Retina (tissue), 1 donor: ENCODE measurements around the gene NFAT5.
"Not testable (repeated sequence)": the region's sequence is repeated elsewhere in the genome, so short reads cannot be mapped to it uniquely, and the experiment has no call there.

Experiments used
- DNase-seq: peaks from one replicate; pipeline ENCODE4 v3.0.0-alpha.2; 2016

NFAT5 gene

DNA sequence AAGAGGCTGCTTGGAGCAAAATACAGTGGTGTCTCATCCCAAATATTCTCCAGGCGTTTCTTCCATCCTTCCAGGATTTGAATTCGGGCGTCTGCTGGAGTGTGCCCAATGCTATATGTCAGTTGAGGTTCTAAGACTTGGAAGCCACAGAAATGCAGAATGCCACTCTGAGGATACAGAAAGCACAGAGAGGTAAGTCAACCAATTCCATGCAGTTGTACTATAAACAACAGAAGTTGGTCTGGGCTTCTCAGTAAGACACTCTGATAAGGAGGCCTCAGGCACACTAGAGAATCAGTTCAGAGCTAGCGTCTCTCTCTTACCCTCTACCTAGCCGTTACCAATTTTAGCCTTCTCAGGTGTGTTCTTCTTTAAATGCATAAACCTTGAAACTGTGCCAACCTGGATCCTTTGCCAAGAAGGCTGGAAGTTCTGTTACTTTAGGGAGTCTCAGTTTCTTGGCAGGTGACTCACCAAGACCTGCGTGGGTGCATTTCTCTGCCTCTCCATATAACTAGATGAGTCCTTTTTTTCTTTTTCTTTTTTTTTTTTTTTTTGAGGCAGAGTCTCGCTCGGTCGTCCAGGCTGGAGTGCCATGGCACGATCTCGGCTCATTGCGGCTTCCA is 145.5 kb downstream of the NFAT5 start:
- no peak for DNase-seq

DNA sequence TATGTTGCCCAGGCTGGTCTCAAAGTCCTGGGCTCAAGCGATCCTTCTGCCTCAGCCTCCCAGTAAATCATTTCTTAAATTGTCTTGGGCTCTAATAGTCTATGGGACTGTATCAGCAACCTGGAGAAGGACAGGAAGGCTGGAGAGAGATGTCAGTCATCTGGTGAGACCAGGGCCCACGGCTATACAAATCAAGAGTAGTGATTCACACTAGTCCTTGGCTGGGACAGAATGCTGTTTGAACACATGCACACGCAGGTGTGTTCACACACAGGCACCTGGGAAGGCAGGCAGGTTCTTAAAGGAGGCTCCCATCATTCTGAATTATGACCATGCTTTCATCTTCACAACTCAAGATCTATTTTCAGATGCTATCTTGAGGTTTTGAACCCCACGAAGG is 146.5 kb downstream of the NFAT5 start:
- no peak for DNase-seq

DNA sequence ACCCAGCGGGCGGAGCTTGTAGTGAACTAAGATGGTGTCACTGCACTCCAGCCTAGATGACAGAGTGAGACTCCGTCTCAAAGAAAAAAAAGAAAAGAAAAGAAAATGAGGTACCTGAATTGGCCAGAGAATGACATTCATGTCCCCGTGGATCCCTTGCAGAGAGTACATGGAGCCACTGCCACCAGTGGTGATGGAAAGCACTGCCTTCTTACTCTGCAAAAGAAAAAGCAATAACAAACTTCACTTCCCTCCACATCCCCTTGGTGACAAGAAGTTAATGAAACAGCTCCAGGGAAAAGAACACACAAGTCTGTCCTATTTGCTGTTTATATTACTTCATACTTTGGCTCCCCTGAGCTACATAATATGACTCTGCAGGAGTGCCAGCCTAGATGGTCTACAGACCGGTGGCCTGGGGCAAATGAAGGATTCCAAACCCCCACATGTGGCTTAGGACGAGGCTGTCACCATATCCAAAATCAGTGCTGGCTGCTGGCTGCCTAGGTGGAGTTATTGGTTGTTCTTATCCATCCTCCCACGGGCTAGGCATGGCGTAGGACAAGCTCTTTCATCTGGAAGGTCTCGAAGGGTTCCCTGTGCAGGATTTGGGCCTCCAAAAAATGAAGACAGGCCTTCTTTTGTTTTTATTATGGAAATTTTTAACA is 147.3 kb downstream of the NFAT5 start:
- no peak for DNase-seq

DNA sequence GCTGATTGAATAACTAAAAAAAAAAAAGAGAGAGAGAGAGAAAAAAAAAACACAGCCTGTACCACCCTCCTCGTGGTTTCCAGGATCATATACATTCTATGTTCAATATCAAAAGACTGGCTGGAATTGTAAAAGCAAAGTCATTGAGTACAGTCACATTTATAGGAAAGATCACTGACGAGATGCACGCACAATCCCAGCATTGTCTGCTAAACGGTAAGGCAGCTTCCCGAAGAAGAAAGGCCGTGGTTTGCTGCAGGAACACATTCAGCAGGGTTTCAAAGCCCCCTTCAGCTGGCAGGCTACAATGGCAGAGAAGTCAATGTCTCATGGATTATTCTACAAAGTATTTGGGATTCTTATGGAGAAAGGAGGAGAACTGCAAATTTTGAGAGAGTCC is 151.3 kb downstream of the NFAT5 start:
- DNase-seq, result no peak

DNA sequence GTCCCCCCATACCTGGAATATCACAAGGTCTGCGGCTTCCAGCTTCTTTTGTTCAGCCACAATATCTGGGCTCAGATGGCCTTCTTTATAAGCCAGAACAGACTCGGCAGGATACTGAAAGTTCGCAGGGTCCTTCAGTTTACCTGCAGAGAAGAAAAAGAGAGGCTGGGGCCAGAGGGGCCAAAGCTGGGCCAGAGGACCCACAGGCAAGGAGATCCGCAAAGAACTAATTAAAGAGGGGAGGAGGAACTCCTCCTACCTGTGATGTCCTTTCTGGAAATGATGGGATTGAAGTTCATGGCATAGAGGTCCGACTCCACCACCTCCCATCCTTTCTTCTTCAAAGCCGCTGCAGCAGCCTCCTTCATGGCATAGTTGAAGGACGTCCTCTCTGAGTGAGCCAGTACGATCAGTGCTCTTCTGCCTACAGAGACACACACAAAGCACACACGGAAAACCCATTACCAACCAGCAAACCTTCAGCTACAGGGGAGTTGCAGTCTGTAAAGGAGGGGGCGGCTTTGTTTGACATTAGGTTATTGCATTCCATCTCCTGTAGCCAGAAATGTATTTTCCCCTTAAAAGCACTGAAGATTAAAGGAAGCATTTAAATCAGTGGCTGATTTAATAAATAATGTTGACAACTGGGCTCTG is 152.5 kb downstream of the NFAT5 start:
- no peak for DNase-seq

DNA sequence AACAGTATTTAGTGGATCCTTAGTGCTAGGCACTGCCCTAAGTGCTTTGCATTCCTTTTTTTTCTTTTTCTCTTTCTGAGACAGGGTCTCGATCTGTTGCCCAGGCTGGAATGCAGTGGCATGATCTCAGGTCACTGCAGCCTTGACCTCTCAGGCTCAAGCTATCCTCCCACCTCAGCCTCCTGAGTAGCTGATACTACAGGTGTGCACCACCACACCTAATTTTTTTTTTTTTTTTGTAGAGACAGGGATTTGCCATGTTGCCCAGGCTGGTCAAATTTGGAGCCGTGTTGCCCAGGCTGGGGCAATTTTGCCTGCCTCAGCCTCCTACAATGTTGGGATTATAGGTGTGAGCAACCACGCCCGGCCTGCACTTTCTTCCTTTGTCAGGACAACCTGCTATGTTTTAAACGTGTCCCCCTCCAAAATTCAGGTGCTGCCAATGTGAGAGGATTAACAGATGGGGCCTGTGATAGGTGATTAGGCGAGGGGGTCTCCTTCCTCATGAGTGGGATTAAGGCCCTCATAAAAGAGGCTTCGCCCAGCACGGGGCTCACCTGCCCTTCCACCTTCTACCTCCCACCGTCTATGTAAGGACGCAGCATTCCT is 155.2 kb downstream of the NFAT5 start:
- DNase-seq, result no peak

DNA sequence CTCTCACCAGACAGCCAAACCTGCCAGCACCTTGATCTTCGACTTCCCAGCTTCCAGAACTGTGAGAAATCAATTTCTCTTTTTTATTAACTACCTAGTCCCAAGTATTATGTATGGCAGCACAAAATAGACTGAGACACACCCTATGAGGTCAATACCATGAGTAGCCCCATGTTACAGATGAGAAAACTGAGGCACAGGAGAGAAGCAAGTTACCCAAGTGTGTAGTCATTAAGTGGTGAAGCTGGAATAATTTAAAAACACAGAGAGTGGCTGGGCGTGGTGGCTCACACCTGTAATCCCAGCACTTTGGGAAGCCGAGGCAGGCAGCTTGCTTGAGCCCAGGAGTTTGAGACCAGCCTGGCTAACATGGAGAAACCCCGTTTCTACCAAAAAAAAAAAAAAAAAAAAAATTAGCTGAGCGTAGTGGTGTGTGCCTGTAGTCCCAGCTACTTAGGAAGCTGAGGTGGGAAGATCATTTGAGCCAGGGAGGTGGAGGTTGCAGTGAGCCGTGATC is 155.7 kb downstream of the NFAT5 start:
- DNase-seq, result no peak

DNA sequence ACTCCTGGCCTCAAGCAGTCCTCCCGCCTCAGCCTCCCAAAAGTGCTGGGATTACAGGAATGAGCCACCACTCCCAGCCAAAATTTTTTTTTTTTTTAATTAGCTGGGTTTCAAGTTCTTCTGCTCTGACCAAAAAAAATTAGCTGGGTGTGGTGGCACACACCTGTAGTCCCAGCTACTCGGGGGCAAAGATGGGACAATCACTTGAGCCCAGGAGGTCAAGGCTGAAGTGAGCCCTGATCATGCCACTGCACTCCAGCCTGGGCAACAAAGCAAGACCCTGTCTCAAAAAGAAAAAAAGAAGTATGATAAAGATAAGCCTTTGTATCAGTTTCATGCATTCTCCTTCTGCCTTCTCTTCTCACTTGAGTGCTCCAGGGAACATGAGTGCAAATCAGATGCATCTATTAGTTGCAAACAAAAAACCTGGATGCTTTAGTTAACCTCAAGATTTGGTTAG is 158.7 kb downstream of the NFAT5 start:
- DNase-seq, result no peak

DNA sequence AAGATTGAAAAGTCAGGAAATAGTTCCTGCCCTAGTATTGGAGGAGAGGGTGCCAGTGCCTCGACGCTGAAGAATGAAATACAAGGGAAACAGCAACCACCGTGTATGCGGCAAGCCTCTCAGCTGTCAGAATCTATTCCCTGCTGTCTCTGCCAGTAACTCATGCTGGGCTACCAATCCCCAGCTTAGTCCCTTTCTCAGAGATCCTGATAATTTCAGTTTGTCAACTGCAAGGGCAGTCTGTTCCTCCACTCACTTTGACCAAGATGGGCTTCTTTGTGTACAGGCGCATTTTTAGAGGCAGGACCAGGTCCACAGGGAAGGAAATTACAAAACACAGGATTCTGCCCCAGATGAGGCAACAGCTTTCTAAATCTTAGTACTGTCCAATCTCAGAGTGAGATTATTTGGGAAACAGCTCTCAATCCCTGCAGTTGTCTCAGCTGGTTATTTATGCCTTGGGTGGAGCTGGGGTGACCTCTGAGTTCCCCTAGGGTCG is 159.3 kb downstream of the NFAT5 start:
- no peak for DNase-seq

DNA sequence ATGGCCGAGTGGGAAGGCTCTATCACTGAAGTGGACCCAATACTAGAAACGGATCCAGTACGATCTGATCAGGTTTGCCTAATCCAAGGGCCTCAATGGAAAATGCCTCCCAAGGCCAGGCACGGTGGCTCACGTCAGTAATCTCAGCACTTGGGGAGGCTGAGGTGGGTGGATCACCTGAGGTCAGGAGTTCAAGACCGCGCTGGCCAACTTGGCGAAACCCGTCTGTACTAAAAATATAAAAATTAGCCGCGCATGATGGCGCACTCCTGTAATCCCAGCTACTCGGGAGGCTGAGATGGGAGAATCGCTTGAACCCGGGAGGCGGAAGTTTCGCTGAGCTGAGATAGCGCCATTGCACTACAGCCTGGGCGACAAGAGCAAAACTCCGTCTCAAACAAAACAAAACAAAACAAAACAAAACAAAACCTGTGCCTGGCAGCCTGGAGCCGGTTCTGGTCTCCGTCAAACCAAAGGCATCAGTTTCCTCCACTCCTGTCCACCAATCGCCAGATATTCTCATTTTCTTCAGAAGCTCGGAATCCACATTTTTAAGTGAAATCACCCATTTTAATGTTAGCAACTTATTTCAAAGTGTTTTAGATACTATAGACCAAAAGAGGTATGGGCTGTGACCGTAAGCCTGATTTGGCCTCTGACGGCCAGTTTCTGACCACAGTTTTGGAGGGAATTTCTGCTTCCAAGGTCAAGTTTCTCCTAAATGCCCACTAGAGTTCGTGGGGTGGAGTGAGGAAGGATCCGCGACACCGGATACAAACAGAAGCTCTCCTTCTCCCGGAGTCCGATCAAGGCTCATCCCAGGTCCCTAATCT is 159.9 kb downstream of the NFAT5 start:
- no peak for DNase-seq

DNA sequence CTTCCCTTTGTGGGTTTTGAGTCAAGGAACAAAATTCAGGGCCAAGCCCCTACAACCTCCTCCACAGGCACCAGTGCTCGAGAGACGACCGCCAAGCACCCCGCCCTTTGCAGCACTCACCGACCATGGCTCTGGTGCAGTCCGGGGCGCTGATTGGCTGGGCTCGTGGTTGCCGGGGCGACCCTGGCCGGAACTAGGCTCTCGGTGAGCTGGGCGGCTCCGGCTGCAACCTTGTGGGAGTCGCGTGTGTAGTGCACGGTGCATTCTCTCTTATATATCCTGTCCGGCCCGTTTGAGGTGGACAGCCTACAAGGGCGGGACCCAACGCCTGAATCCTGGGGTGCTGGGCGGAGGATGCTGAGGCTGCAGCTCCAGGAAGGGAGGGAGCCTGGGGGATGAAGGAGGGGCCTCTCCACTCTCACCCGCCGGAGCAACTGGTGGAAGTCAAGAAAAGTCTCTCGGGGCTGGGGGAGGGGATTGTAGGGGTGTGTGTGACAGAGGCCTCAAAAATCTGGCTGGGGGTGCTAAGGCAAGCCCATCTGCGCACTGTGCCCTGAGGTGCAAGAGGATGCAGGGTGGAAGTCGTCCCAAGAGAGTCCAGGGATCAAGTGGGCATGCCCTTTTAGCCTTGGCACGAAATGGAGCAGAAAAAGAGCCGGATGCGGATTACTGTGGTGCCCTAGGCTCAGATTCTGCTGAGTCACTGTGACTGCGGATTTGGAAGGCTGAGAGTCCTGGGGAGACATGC is 160.7 kb downstream of the NFAT5 start, which contains the start of gene NQO1:
Gene NQO1, minus strand, starts transcription at position 248 of the 748 bp plus-strand sequence. Its CDS starts 121 bp downstream, at position 127.
- DNase-seq, result peak; percentile 93

DNA sequence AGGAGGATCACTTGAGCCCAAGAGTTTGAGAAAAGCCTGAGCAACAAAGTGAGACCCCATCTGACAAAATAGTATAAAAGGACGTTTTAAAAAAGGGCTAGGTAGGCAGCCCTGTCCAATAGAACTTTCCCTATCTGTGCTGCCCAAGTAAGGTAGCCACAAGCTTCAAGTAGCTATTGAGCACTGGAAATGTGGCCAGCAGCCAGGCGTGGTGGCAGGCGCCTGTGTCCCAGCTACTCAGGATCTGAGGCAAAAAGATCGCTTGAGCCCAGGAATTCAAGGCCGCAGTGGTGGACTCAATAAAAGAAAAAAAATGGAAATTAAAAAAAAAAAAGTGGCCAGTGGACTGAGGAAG is 162.1 kb downstream of the NFAT5 start:
- DNase-seq, result no peak

DNA sequence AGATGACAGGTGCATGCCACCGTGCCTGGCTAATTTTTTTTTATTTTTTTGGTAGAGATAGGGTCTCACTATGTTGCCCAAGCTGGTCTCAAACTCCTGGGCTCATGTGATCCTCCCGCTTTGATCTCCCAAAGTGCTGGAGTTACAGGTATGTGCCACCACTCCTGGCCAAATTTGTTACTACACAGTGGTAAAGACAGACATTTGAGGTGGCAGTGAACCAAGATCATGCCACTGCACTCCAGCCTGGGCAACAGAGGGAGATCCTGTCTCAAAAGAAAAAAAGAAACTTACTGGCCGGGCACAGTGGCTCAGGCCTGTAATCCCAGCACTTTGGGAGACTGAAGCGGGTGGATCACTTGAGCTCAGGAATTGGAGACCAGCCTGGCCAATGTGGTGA is 163.3 kb downstream of the NFAT5 start:
- not testable (repeated sequence) for DNase-seq

DNA sequence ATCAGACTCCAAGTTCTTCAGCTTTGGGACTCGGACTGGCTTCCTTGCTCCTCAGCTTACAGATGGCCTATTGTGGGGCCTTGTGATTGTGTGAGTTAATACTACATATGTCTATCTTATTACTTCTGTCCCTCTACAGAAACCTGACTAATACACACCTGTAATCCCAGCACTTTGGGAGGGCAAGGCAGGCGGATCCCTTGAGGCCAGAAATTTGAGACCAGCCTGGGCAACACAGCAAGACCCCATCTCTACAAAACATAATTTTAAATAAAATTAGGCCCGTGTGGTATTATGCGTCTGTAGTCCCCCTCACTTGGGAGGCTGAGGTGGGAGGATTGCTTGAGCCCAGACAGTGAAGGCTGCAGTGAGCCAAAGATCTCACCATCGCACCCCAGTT is 165.5 kb downstream of the NFAT5 start:
- not testable (repeated sequence) for DNase-seq

DNA sequence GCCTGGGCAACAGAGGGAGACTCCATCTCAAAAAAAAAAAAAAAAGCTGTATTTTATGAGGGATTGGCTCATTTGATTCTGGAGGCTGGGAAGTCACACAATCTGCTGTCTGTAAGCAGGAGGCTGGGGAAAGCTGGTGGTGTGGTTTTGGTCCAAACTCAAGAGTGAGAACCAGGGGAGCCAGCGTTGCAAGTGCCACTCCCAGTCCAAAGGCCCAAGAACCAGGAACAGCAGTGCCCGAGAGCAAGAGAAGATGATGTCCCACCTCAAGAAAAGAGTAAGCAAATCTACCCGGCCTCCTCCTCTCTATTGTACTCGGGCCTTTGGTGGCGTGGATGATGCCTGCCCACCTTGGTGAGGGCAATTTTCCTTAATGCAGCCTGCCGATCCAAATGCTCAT is 166.3 kb downstream of the NFAT5 start:
- DNase-seq, result no peak

DNA sequence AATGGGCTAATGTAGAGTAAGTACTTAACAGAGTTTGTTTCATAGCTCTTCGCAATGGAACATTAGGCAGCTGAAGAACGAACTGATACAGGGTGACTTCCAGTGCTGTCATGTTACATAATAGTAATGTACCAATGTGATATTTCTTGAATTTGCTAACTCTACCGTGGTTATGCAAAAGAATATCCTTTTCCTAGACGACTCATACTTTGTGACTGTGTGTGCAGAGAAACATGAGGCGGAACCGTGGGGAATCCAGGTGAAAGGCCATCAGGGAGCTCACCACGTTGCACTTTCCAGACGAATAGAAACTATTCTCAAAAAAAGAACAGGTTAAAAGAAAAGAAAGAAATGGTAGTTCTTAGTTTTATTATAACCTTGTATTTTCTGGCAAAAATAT is 175.8 kb downstream of the NFAT5 start:
- no peak for DNase-seq

DNA sequence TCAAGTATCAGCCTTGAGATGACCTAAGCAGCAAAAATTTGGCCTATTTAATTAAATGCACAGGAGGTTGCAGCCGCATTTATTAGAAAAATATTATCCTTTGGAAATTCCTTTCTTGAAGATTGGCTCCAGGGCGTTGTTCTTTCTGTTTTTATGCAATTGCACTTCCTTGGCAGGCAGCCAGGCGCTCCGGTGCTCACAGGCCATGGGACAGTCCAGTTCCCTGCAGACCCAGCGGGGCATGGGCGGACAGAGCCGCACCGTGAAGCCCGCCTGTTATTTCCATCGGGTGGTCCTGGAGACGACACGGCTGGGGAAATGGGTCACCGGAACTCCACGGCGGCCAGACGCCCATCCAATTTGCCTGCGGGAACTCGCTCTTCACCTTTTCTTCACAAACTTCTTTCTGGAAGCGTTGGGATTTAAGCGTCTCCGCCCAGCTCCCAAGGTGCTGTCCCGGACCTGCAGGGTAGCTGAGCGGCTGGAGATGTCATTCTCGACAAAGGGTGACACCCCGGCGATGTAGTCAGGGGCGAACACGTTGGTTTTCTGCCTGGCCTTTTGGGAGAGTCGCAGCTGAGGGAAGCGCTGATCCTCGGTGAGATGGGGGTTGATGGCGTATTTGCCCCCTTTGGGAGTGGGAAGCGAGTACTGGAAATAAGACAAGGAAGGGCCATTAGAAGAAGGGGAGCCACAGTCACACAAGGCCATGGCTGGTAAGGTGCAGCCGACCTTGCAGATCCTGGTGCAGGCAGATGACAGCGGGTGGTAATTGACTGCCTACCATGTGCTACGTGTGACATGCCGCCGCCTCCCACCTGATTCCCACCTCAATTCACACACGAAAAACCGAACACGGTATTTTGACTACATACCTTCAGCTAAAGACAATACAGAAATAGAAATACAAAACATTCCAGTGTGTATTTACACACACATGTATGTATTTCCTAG is 176.5 kb downstream of the NFAT5 start:
- DNase-seq, result no peak

DNA sequence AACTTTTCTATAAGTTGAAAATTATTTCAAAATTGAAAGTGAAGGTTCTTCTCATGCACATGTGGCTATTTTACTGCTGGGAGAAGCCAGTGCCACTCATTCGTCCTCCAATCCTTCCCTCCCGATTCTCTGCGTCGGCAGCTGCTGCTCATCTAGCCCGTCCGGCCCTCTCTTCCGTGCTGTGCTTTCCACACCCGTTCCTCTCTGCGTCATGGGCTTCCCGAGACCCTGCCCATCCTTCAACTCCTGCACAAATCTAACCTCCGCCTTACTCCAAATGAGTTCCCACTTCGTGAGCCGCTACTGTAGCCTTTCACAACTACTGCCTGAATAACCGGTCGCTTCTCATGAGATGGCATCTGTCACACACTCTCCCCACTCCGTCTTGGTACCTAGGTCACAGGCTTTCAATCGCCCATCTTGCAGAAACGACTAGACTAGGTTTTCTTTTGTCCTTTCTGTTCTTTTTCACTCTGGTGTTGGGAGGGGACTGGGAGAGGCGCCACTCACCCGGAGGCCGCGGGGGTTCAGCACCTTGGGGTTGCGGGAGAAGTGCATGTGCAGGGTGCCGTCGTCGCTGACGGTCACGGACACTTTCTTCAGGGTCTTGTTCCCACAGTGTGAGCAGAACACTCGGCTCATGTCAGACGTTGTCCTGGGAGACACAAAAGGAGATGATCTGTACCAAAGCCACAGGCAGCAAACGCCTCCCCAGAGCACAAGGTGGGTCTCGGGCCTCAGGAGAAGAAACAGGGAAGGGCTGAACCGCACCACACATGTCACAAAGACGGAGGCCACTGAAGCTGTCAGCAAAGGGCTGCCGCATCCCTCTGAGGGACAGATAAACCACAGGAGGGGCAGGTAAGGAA is 178.8 kb downstream of the NFAT5 start:
- no peak for DNase-seq

DNA sequence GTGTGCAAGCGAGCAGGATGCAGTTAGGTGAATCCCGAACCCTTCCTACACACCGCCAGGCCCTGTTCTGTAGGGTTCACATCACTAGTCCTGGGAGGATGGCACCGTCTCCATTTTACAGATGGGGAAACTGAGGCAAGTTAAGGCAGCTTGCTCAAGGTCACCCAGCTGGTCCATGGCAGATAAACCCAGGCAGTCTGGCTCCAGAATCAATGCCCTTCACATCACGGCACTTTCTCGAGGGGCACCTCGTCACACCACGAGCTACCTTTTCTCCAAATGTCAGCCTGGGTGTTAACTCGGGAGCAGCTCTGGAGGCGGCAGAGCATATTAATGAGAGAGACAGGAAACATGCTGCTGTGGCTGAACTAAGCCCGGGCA is 179.5 kb downstream of the NFAT5 start:
- DNase-seq, result no peak

DNA sequence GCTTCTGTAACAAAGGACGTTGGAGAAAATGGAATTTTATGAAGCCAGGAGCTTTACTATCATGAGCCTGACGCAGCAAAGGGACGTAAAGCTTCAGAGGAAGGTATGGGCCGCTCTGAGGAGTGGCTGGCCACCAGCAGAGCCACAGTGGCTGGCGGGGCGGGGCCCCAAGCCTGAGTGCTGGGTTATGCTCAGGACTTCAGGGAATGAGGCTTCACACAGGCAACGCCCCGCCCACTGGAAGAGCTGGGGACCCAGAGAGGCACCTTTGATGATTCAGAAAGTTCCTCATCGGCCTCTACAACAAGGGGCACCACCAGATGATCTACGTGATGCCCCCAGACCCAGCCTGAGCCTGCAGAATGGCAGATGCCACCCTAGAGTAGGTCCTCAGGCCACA is 180.2 kb downstream of the NFAT5 start:
- no peak for DNase-seq
